ENCODE results near the gene IRF2.

GRCh38 chr4:184397516-184398163, 76.7 kb downstream of the IRF2 start:
- TF ChIP-seq, protein P1, sequence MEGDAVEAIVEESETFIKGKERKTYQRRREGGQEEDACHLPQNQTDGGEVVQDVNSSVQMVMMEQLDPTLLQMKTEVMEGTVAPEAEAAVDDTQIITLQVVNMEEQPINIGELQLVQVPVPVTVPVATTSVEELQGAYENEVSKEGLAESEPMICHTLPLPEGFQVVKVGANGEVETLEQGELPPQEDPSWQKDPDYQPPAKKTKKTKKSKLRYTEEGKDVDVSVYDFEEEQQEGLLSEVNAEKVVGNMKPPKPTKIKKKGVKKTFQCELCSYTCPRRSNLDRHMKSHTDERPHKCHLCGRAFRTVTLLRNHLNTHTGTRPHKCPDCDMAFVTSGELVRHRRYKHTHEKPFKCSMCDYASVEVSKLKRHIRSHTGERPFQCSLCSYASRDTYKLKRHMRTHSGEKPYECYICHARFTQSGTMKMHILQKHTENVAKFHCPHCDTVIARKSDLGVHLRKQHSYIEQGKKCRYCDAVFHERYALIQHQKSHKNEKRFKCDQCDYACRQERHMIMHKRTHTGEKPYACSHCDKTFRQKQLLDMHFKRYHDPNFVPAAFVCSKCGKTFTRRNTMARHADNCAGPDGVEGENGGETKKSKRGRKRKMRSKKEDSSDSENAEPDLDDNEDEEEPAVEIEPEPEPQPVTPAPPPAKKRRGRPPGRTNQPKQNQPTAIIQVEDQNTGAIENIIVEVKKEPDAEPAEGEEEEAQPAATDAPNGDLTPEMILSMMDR (IDR thresholded peaks at IDR 0.05; ENCODE audit: low read depth, low read length): no peak
- TF ChIP-seq MYC (IDR thresholded peaks at IDR 0.05; ENCODE audit: low read depth, low read length) (no peak), POLR2A (IDR thresholded peaks at IDR 0.05; ENCODE audit: extremely low read depth, insufficient read length) (no peak)
- TF ChIP-seq, protein P2, sequence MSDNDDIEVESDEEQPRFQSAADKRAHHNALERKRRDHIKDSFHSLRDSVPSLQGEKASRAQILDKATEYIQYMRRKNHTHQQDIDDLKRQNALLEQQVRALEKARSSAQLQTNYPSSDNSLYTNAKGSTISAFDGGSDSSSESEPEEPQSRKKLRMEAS (IDR thresholded peaks at IDR 0.05; ENCODE audit: low read depth, low read length): no peak
